Activated T-cell treated with anti-CD3 and anti-CD28 coated beads for 1 hour (primary cell): ENCODE measurements around the gene TMEM178B.

ENCODE experiments used
- DNase-seq: peaks from one replicate; pipeline ENCODE4 v3.0.0-alpha.2; 2020; ENCODE audit warnings: low read depth

The TMEM178B gene

GRCh38 chr7:141468341-141468740 lies 394.5 kb downstream of the TMEM178B start:
- DNase-seq: no peak

GRCh38 chr7:141475679-141476078 lies 401.8 kb downstream of the TMEM178B start:
- DNase-seq: no peak

GRCh38 chr7:141477865-141478264 lies 404.0 kb downstream of the TMEM178B start:
- DNase-seq: no peak

GRCh38 chr7:141478845-141479244 lies 405.0 kb downstream of the TMEM178B start:
- DNase-seq: no peak

GRCh38 chr7:141480953-141481352 lies 407.1 kb downstream of the TMEM178B start:
- DNase-seq: no peak

- no peak for DNase-seq
Measured at GRCh38 chr7:141481971-141482370, 408.1 kb downstream of the TMEM178B start.

- DNase-seq: no peak
Measured at GRCh38 chr7:141483044-141483443, 409.2 kb downstream of the TMEM178B start.

- DNase-seq: no peak
Measured at GRCh38 chr7:141484907-141485306, 411.0 kb downstream of the TMEM178B start.

- DNase-seq: no peak
Measured at GRCh38 chr7:141486959-141487358, 413.1 kb downstream of the TMEM178B start.

GRCh38 chr7:141490474-141490873 lies 416.6 kb downstream of the TMEM178B start:
- DNase-seq: no peak

GRCh38 chr7:141495057-141495456 lies 421.2 kb downstream of the TMEM178B start:
- DNase-seq: no peak

GRCh38 chr7:141497391-141497790 lies 423.5 kb downstream of the TMEM178B start:
- no peak for DNase-seq

- DNase-seq: no peak
Measured at GRCh38 chr7:141500608-141501007, 426.7 kb downstream of the TMEM178B start.

GRCh38 chr7:141501451-141501850 lies 427.6 kb downstream of the TMEM178B start:
- no peak for DNase-seq

- DNase-seq: no peak
Measured at GRCh38 chr7:141511316-141511675, 437.4 kb downstream of the TMEM178B start.

- DNase-seq: no peak
Measured at GRCh38 chr7:141511676-141512396, 438.0 kb downstream of the TMEM178B start.

GRCh38 chr7:141512597-141512996 lies 438.7 kb downstream of the TMEM178B start:
- no peak for DNase-seq

GRCh38 chr7:141513720-141514119 lies 439.9 kb downstream of the TMEM178B start:
- no peak for DNase-seq

- no peak for DNase-seq
Measured at GRCh38 chr7:141515941-141516340, 442.1 kb downstream of the TMEM178B start.

- DNase-seq: no peak
Measured at GRCh38 chr7:141519623-141520022, 445.8 kb downstream of the TMEM178B start.

GRCh38 chr7:141522657-141523342 lies 448.9 kb downstream of the TMEM178B start:
- no peak for DNase-seq

- DNase-seq: no peak
Measured at GRCh38 chr7:141525973-141526514, 452.2 kb downstream of the TMEM178B start.

- no peak for DNase-seq
Measured at GRCh38 chr7:141527076-141527475, 453.2 kb downstream of the TMEM178B start.
